HepG2 (cell line): ENCODE results near the gene EFEMP2. TPM values are rescaled to one million over a fixed set of nuclear protein-coding genes. Genes with fewer than 3 reads are reported as not detected.

Experiments used
- ATF4 ChIP-seq, 2 experiments: fragments of 450-650 bp in 1 of 2; sonication (generic) in 1 of 2; formaldehyde crosslinking; IDR thresholded peaks; 2 replicates each; pipeline versions ENCODE4 v1.5.0 to v1.8.0; 2020 to 2022; ENCODE audit warnings: mild to moderate bottlenecking in 1 of 2, missing genetic modification reagents in 1 of 2
- FOXK2 ChIP-seq: fragments of 450-650 bp; IDR thresholded peaks from 2 replicates; pipeline ENCODE4 v1.6.1; 2016
- HBP1 ChIP-seq: IDR thresholded peaks from 2 replicates; pipeline ENCODE4 v1.6.1; 2016; ENCODE audit warnings: low read depth, control low read depth
- HNRNPL ChIP-seq: fragments of 200-400 bp; formaldehyde crosslinking; IDR thresholded peaks from 2 replicates; pipeline ENCODE4 v1.6.1; 2017; ENCODE audit warnings: mild to moderate bottlenecking, low read depth, low read length
- KDM2A ChIP-seq: sonication (generic); formaldehyde crosslinking; IDR thresholded peaks from 2 replicates; pipeline ENCODE4 v1.4.0; 2020; ENCODE audit warnings: low read depth, missing genetic modification reagents, borderline replicate concordance
- SNAPC4 ChIP-seq: sonication (generic); formaldehyde crosslinking; IDR thresholded peaks from 2 replicates; pipeline ENCODE4 v1.4.0; 2020; ENCODE audit warnings: mild to moderate bottlenecking, missing genetic modification reagents
- ZBTB4 ChIP-seq: sonication (generic); formaldehyde crosslinking; IDR thresholded peaks from 2 replicates; pipeline ENCODE4 v1.4.0; 2020; ENCODE audit warnings: missing genetic modification reagents, mild to moderate bottlenecking, borderline replicate concordance
- ZNF577 ChIP-seq: sonication (generic); formaldehyde crosslinking; IDR thresholded peaks from 2 replicates; pipeline ENCODE4 v1.4.0; 2020; ENCODE audit warnings: mild to moderate bottlenecking, low read depth, missing genetic modification reagents, borderline replicate concordance
- ZNF792 ChIP-seq: IDR thresholded peaks from 2 replicates; pipeline ENCODE4 v1.6.1; 2016
- polyA plus RNA-seq, 8 experiments: library from polyadenylated mRNA; depleted of rRNA in 3 of 8; stranded (reverse) in 7 of 8; unstranded in 1 of 8; fragments of >200 nt; fragmentation: Illumina TruSeq in 4 of 8; extraction: Trizol in 4 of 8; gene quantifications; 2 replicates each; pipeline versions ENCODE4 v1.2.1 to v1.2.3, GENCODE V29; 2011 to 2016; ENCODE audit warnings: low read depth in 4 of 8, missing spikeins in 1 of 8, mixed read lengths in 1 of 8; ENCODE audit not compliant: insufficient read depth in 1 of 8
- total RNA-seq, 5 experiments: library from RNA; depleted of rRNA; stranded (reverse); fragments of >200 nt; fragmentation: Illumina TruSeq; extraction: Trizol; gene quantifications; 2 replicates each; pipeline ENCODE4 v1.2.3, GENCODE V29; 2016; ENCODE audit warnings: low read depth in 1 of 5
- TF ChIP-seq, protein P1 (sequence below): sonication (generic); formaldehyde crosslinking; IDR thresholded peaks from 2 replicates; pipeline ENCODE4 v1.4.0; 2020; ENCODE audit warnings: missing genetic modification reagents, mild to moderate bottlenecking, borderline replicate concordance
- TF ChIP-seq, protein P2 (sequence below): sonication (generic); formaldehyde crosslinking; IDR thresholded peaks from 2 replicates; pipeline ENCODE4 v1.8.1; 2023; ENCODE audit warnings: missing genetic modification reagents, mild to moderate bottlenecking, borderline replicate concordance
- TF ChIP-seq, protein P3 (sequence below): sonication (generic); formaldehyde crosslinking; conservative IDR thresholded peaks from 2 replicates; pipeline ENCODE4 v1.4.0; 2020; ENCODE audit warnings: missing genetic modification reagents

Gene EFEMP2
- total and polyA plus RNA-seq, 2 of the 13 experiments (the other 11 are each of a cell fraction or from before 2014, with no cell fraction given), result 7.4 to 29.7 TPM

DNA sequence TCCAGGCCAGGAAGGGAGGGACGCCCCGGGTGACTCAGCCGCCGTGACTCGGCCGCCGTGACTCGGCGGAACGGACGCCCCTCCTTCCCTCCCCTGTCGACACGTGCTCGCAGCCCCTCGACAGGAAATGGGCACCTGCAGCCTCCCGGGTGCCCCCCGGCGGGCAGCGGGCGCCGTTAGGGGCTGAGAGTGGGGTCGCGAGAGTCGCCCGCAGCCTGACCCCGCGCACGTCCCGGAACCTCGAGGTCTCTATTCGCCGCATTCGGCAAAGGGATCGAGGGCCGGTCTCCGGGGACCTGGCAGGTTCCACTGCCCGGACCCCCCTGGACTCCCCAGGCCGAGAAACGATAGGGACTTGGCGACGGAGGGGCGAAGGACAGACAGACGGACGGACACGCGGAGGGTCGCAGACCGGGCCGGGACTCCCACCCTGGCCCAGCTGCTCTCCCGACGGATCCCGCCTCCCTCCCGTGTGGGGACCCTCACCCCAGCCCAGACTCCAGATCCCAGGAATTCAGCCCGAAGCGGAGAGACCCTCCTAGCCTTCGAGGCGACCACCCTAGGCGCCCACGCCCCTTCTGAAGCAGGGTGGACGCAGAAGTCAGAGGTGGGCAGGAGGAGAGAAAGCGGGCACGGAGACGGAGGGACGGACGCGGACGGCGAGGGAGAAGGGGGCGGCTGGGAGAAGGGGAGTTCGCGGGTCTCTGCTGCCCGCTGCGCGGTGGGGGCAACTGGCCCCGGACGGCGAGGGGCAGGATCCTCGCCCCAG lies 26.9 kb upstream of the EFEMP2 start (continued):
- TF ChIP-seq, protein P1, sequence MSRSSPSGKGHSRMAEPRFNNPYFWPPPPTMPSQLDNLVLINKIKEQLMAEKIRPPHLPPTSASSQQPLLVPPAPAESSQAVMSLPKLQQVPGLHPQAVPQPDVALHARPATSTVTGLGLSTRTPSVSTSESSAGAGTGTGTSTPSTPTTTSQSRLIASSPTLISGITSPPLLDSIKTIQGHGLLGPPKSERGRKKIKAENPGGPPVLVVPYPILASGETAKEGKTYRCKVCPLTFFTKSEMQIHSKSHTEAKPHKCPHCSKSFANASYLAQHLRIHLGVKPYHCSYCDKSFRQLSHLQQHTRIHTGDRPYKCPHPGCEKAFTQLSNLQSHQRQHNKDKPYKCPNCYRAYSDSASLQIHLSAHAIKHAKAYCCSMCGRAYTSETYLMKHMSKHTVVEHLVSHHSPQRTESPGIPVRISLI (CRISPR knock-in tag), result no peak
- TF ChIP-seq, protein P2, sequence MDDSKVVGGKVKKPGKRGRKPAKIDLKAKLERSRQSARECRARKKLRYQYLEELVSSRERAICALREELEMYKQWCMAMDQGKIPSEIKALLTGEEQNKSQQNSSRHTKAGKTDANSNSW, result no peak
- TF ChIP-seq, protein P3, sequence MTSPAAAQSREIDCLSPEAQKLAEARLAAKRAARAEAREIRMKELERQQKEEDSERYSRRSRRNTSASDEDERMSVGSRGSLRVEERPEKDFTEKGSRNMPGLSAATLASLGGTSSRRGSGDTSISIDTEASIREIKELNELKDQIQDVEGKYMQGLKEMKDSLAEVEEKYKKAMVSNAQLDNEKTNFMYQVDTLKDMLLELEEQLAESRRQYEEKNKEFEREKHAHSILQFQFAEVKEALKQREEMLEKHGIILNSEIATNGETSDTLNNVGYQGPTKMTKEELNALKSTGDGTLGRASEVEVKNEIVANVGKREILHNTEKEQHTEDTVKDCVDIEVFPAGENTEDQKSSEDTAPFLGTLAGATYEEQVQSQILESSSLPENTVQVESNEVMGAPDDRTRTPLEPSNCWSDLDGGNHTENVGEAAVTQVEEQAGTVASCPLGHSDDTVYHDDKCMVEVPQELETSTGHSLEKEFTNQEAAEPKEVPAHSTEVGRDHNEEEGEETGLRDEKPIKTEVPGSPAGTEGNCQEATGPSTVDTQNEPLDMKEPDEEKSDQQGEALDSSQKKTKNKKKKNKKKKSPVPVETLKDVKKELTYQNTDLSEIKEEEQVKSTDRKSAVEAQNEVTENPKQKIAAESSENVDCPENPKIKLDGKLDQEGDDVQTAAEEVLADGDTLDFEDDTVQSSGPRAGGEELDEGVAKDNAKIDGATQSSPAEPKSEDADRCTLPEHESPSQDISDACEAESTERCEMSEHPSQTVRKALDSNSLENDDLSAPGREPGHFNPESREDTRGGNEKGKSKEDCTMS (CRISPR knock-in tag), result no peak
- TF ChIP-seq ZNF577 (CRISPR knock-in tag) (no peak), ATF4 (CRISPR knock-in tag; IDR thresholded peaks at IDR 0.05) (peak in 1 of 2 experiments; percentile 58; a peak in 1 of 4 replicates), SNAPC4 (CRISPR knock-in tag) (no peak), HBP1 (CRISPR knock-in tag) (no peak), KDM2A (CRISPR knock-in tag) (peak; percentile 85), HNRNPL (peak; percentile 91), FOXK2 (no peak), ZBTB4 (CRISPR knock-in tag) (no peak), ZNF792 (CRISPR knock-in tag) (no peak)
